GM12878 (cell line): Measurements from ENCODE around the gene DRD2. TPM values are rescaled to one million over a fixed set of nuclear protein-coding genes. Genes with fewer than 3 reads are reported as not detected.

ENCODE experiments used
- ATAC-seq: fragments of 200-7000 bp; cut with Tn5 transposase; 3 replicates; pipeline ENCODE4 v1.9.1; 2020; ENCODE audit warnings: mild to moderate bottlenecking, moderate library complexity
- BruUV-seq: library from RNA; stranded (reverse); fragments of 400-500 nt; replicated peaks from 2 replicates; lab custom pipeline; 2021; lab: Mats Ljungman, UMichigan
- CTCF ChIA-PET: fragments of 300-600 bp; sonication (Branson Sonifier 250); formaldehyde crosslinking; extraction: SDS; loops from one replicate; lab custom pipeline; 2021; ENCODE audit warnings: inconsistent platforms; lab: Yijun Ruan, JAX
- POLR2A ChIA-PET: fragments of 350-600 bp; formaldehyde crosslinking; extraction: SDS; loops from one replicate; lab custom pipeline; 2021; ENCODE audit warnings: inconsistent platforms; lab: Charles Lee
- RAD21 ChIA-PET: fragments of 300-600 bp; sonication (Branson Sonifier 250); formaldehyde crosslinking; loops from one replicate; lab custom pipeline; 2023; ENCODE audit warnings: antibody characterized with exemption; ENCODE audit not compliant: unreplicated experiment; lab: Charles Lee
- SMC1A ChIA-PET: fragments of 300-600 bp; sonication (Branson Sonifier 250); formaldehyde crosslinking; loops from one replicate; lab custom pipeline; 2023; ENCODE audit not compliant: unreplicated experiment, uncharacterized antibody; lab: Charles Lee
- DNase-seq: peaks from one replicate; pipeline ENCODE4 v3.0.0-alpha.2; 2011; ENCODE audit warnings: low read depth, low spot score
- FAIRE-seq: peaks from 3 replicates; lab custom pipeline; 2011; peaks lifted over from hg19 to GRCh38; lab: Jason Lieb, UNC
- H2AFZ ChIP-seq: 2 replicates; pipeline ENCODE4 v1.6.0; 2011; ENCODE audit warnings: low read depth, low read length, control low read depth; ENCODE audit not compliant: control insufficient read depth
- H3K27ac ChIP-seq: 2 replicates; pipeline ENCODE4 v1.5.1; 2011; ENCODE audit warnings: control low read depth; ENCODE audit not compliant: control insufficient read depth, insufficient read depth
- H3K27me3 ChIP-seq, 2 experiments: replicated peaks in 1 of 2; 2 replicates each; pipeline versions ENCODE4 v1.6.0 to v1.6.1; 2011; ENCODE audit warnings: low read length in 1 of 2; ENCODE audit not compliant: control insufficient read depth in 2 of 2, insufficient read depth in 2 of 2
- H3K36me3 ChIP-seq, 2 experiments: 2 replicates each; pipeline ENCODE4 v1.5.1; 2011; ENCODE audit warnings: low read length in 1 of 2; ENCODE audit not compliant: control insufficient read depth in 2 of 2, insufficient read depth in 2 of 2
- H3K4me1 ChIP-seq: 2 replicates; pipeline ENCODE4 v1.6.1; 2011; ENCODE audit warnings: mild to moderate bottlenecking, low read length, moderate library complexity, mixed read lengths; ENCODE audit not compliant: control insufficient read depth, insufficient read depth
- H3K4me2 ChIP-seq: 2 replicates; pipeline ENCODE4 v1.6.0; 2011; ENCODE audit warnings: control low read depth; ENCODE audit not compliant: control insufficient read depth, insufficient read depth
- H3K4me3 ChIP-seq: fragments of 200-600 bp; sonication (generic); 2 replicates; pipeline ENCODE4 v1.5.1; 2016
- H3K79me2 ChIP-seq: 2 replicates; pipeline ENCODE4 v1.6.0; 2011; ENCODE audit warnings: low read length; ENCODE audit not compliant: control insufficient read depth, insufficient read depth
- H3K9ac ChIP-seq: 2 replicates; pipeline ENCODE4 v1.8.0; 2011; ENCODE audit warnings: low read length, control low read depth, mixed read lengths; ENCODE audit not compliant: control insufficient read depth, insufficient read depth
- H3K9me3 ChIP-seq: replicated peaks from 3 replicates; pipeline ENCODE4 v1.5.1; 2011; ENCODE audit warnings: mild to moderate bottlenecking, low read length; ENCODE audit not compliant: control insufficient read depth, insufficient read depth
- H4K20me1 ChIP-seq: 2 replicates; pipeline ENCODE4 v1.6.0; 2011; ENCODE audit not compliant: control insufficient read depth, insufficient read depth
- ASH2L ChIP-seq: fragments of 300-600, 200-600 bp; sonication (generic); IDR thresholded peaks from 2 replicates; pipeline ENCODE4 v1.6.1; 2017; ENCODE audit warnings: low read depth, mild to moderate bottlenecking, borderline replicate concordance
- BACH1 ChIP-seq: fragments of 450-650 bp; IDR thresholded peaks from 2 replicates; pipeline ENCODE4 v1.6.1; 2017; ENCODE audit warnings: mild to moderate bottlenecking, borderline replicate concordance
- CREM ChIP-seq: IDR thresholded peaks from 2 replicates; pipeline ENCODE4 v1.6.1; 2014; ENCODE audit warnings: antibody characterized with exemption, low read depth
- ESRRA ChIP-seq: IDR thresholded peaks from 2 replicates; pipeline ENCODE4 v1.6.1; 2012; ENCODE audit warnings: mild to moderate bottlenecking, low read length, improper control_type of control experiment
- GATAD2B ChIP-seq: fragments of 450-650 bp; conservative IDR thresholded peaks from 2 replicates; pipeline ENCODE4 v1.6.1; 2017; ENCODE audit warnings: low read depth, mild to moderate bottlenecking, moderate library complexity
- HDAC2 ChIP-seq: fragments of 200-600 bp; sonication (generic); IDR thresholded peaks from 2 replicates; pipeline ENCODE4 v1.6.1; 2017
- IRF4 ChIP-seq: IDR thresholded peaks from 2 replicates; pipeline ENCODE4 v1.6.1; 2011; ENCODE audit warnings: low read depth, low read length
- MXI1 ChIP-seq: fragments of 150-350 bp; IDR thresholded peaks from 2 replicates; pipeline ENCODE4 v1.6.1; 2011; ENCODE audit warnings: low read depth, mild to moderate bottlenecking, inconsistent platforms, low read length, improper control_type of control experiment
- NRF1 ChIP-seq: conservative IDR thresholded peaks from 2 replicates; pipeline ENCODE4 v1.6.1; 2011; ENCODE audit warnings: mild to moderate bottlenecking, low read depth, low read length, improper control_type of control experiment
- PML ChIP-seq: IDR thresholded peaks from 2 replicates; pipeline ENCODE4 v1.6.1; 2012; ENCODE audit warnings: low read length, inconsistent platforms
- RAD21 ChIP-seq: IDR thresholded peaks from 2 replicates; pipeline ENCODE4 v1.6.1; 2011; ENCODE audit warnings: mild to moderate bottlenecking, low read depth, low read length, moderate library complexity; ENCODE audit not compliant: insufficient read depth
- RELA ChIP-seq: fragments of 450-650 bp; IDR thresholded peaks from 2 replicates; pipeline ENCODE4 v1.8.0; 2014; ENCODE audit warnings: borderline replicate concordance; ENCODE audit not compliant: partially characterized antibody
- TARDBP ChIP-seq: IDR thresholded peaks from 2 replicates; pipeline ENCODE4 v1.6.1; 2016; ENCODE audit warnings: borderline replicate concordance
- YBX1 ChIP-seq: fragments of 450-650 bp; IDR thresholded peaks from 2 replicates; pipeline ENCODE4 v1.6.1; 2016; ENCODE audit warnings: antibody characterized with exemption
- WGBS: methylation state at CpG from one replicate; pipeline ENCODE4 v1.1.6; 2016; ENCODE audit warnings: low lambda C conversion rate; ENCODE audit not compliant: insufficient replicate concordance, insufficient coverage; ENCODE audit errors: missing lambda C conversion rate; 5-methylcytosine and 5-hydroxymethylcytosine counted together
- in situ Hi-C: fragments of 300-500 bp; cut with MboI; formaldehyde crosslinking; loops from 9 replicates; pipeline ENCODE4 v1.14.3; 2018; ENCODE audit warnings: mixed read lengths
- intact Hi-C: fragments of 100-400 bp; cut with micrococcal nuclease; formaldehyde crosslinking; loops from one replicate; pipeline ENCODE4 v1.14.2; 2022; ENCODE audit not compliant: unreplicated experiment
- polyA plus RNA-seq, 11 experiments: library from polyadenylated mRNA; depleted of rRNA in 4 of 11; unstranded in 6 of 11; stranded (reverse) in 5 of 11; fragments of >200 nt; fragmentation: Nextera tagmentation in 4 of 11; fragmentation: Illumina TruSeq in 1 of 11; extraction: Ambion mirVana in 4 of 11; extraction: Trizol in 1 of 11; gene quantifications; 1 replicate in 1 of 11; 2 replicates in 10 of 11; pipeline versions ENCODE4 v1.2.1 to v1.2.3, GENCODE V29; 2011 to 2016; ENCODE audit warnings: inconsistent platforms in 2 of 11, missing spikeins in 2 of 11, low read depth in 1 of 11
- total RNA-seq, 4 experiments: library from RNA; depleted of rRNA in 3 of 4; stranded (reverse); fragments of >200 nt in 3 of 4; fragmentation: Illumina TruSeq in 1 of 4; extraction: Trizol in 1 of 4; gene quantifications; 2 replicates each; pipeline versions ENCODE4 v1.2.1 to v1.2.3, GENCODE V29; 2013 to 2021
- TF ChIP-seq, protein P1 (sequence below): IDR thresholded peaks from 2 replicates; pipeline ENCODE4 v1.6.1; 2011; ENCODE audit warnings: borderline replicate concordance, low read depth, mild to moderate bottlenecking, moderate library complexity, low read length; ENCODE audit not compliant: insufficient read depth, poor library complexity, severe bottlenecking

The DRD2 gene
- total and polyA plus RNA-seq, 10 of the 15 experiments (the other 5 are each of a cell fraction or from before 2014, with no cell fraction given) = not detected

- Histone ChIP-seq H4K20me1 (no peaks in the 10 kb centered on the region), H2AFZ (no peak overlapping the region), H3K9ac (no peak overlapping the region), H3K79me2 (no peaks in the 10 kb centered on the region), H3K36me3 (no peaks in the 10 kb centered on the region), H3K4me3 (no peak overlapping the region), H3K4me2 (no peak overlapping the region), H3K9me3 (no peaks in the 10 kb centered on the region), H3K27me3 (peaks cover 13 to 14% of the 10 kb centered on the region in 2 experiments), H3K4me1 (no peaks in the 10 kb centered on the region)
- intact Hi-C loops (no loop called here), in situ Hi-C loops (no loop called here)
- DNase-seq (no peak), FAIRE-seq (no peak), ATAC-seq (no peak)
- no TSS peak for BruUV-seq
- 18% methylated on average over 5 of the region's 5 CpGs for WGBS
- CTCF ChIA-PET = no interaction called here
- POLR2A ChIA-PET = no interaction called here
- SMC1A ChIA-PET = no interaction called here
- TF ChIP-seq ESRRA (no peak), RELA (no peak), GATAD2B (no peak)
- TF ChIP-seq, all 136 proteins: peak for 0
- H3K27ac ChIP-seq = no peak overlapping the region
- RAD21 ChIA-PET = no interaction called here
Measured at GRCh38 chr11:113470233-113470632, 5.0 kb downstream of the DRD2 start.

GRCh38 chr11:113468726-113469345 is 6.4 kb downstream of the DRD2 start:
- no peak overlapping the region for H3K4me2 ChIP-seq
- CTCF ChIA-PET = no interaction called here
- no peak overlapping the region for H2AFZ ChIP-seq
- no peaks in the 10 kb centered on the region for H4K20me1 ChIP-seq
- DNase-seq (no peak), FAIRE-seq (no peak), ATAC-seq (no peak)
- SMC1A ChIA-PET = interaction anchor here (0.5 kb wide), 1 partner anchor 41 kb away, joined by 3 read pairs; no protein-coding TSS in a partner anchor
- H3K27ac ChIP-seq = no peak overlapping the region
- 30% methylated on average over 8 of the region's 8 CpGs for WGBS
- in situ Hi-C loops = no loop called here
- peaks cover 6 to 7% of the 10 kb centered on the region in 2 experiments; a peak in 3 of 4 replicates for H3K27me3 ChIP-seq
- POLR2A ChIA-PET = no interaction called here
- no peaks in the 10 kb centered on the region for H3K79me2 ChIP-seq
- no peaks in the 10 kb centered on the region for H3K36me3 ChIP-seq
- no peak overlapping the region for H3K4me3 ChIP-seq
- no peak overlapping the region for H3K9ac ChIP-seq
- BruUV-seq = no TSS peak
- no peaks in the 10 kb centered on the region for H3K9me3 ChIP-seq
- RAD21 ChIA-PET = no interaction called here
- H3K4me1 ChIP-seq = no peaks in the 10 kb centered on the region
- intact Hi-C loops = no loop called here
- no peak for TF ChIP-seq HDAC2
- TF ChIP-seq PML = no peak
- no peak for TF ChIP-seq ASH2L
- no peak for TF ChIP-seq CREM
- TF ChIP-seq BACH1 = no peak
- TF ChIP-seq IRF4 = no peak
- no peak for TF ChIP-seq RAD21
- TF ChIP-seq, protein P1, sequence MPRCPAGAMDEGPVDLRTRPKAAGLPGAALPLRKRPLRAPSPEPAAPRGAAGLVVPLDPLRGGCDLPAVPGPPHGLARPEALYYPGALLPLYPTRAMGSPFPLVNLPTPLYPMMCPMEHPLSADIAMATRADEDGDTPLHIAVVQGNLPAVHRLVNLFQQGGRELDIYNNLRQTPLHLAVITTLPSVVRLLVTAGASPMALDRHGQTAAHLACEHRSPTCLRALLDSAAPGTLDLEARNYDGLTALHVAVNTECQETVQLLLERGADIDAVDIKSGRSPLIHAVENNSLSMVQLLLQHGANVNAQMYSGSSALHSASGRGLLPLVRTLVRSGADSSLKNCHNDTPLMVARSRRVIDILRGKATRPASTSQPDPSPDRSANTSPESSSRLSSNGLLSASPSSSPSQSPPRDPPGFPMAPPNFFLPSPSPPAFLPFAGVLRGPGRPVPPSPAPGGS = no peak
- no peak for TF ChIP-seq TARDBP
- TF ChIP-seq MXI1 = no peak
- TF ChIP-seq NRF1 = no peak
- no peak for TF ChIP-seq YBX1
